ENCODE measurements around the gene PSMD3.
"Not testable (repeated sequence)": the region's sequence is repeated elsewhere in the genome, so short reads cannot be mapped to it uniquely, and the experiment has no call there.

Gene PSMD3

GRCh38 chr17:39999067-39999466, 18.5 kb downstream of the PSMD3 start:
- DNase-seq: no peak

DNA sequence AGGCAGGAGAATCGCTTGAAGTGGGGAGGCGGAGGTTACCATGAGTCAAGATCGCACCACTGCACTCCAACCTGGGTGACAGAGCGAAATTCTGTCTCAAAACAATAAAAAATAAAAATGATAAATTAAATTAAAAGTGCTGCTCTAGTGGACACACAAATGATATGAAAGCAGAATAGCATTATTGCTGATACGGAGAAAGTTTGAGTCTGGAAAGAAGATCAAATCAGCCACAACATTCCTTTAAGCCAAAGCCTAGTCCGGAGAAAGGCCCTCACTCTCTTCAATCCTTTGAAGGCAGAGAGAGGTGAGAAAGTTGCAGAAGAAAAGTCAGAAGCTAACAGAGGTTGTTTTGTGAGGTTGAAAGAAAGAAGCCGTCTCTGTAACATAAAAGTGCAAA, 19.6 kb downstream of the PSMD3 start:
- DNase-seq: no peak

DNA sequence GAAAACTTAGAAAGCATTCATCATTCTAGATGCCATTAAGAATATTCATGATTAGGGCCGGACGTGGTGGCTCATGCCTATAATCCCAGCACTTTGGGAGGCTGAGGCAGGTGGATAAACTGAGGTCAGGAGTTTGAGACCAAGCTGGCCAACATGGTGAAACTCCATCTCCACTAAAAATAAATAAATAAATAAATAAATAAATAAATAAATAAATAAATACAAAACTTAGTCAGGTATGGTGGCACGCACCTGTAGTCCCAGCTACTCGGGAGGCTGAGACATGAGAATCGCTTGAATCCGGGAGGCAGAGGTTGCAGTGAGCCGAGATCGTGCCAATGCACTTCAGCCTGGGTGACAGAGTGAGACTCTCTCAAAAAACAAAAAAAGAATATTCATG, 20.7 kb downstream of the PSMD3 start:
- not testable (repeated sequence) for DNase-seq

GRCh38 chr17:40004072-40004471, 23.5 kb downstream of the PSMD3 start:
- no peak for DNase-seq

GRCh38 chr17:40004712-40005111, 24.1 kb downstream of the PSMD3 start:
- DNase-seq: no peak

GRCh38 chr17:40005520-40005919, 24.9 kb downstream of the PSMD3 start:
- no peak for DNase-seq

GRCh38 chr17:40010946-40011500, 30.4 kb downstream of the PSMD3 start:
- DNase-seq: not testable (repeated sequence)

DNA sequence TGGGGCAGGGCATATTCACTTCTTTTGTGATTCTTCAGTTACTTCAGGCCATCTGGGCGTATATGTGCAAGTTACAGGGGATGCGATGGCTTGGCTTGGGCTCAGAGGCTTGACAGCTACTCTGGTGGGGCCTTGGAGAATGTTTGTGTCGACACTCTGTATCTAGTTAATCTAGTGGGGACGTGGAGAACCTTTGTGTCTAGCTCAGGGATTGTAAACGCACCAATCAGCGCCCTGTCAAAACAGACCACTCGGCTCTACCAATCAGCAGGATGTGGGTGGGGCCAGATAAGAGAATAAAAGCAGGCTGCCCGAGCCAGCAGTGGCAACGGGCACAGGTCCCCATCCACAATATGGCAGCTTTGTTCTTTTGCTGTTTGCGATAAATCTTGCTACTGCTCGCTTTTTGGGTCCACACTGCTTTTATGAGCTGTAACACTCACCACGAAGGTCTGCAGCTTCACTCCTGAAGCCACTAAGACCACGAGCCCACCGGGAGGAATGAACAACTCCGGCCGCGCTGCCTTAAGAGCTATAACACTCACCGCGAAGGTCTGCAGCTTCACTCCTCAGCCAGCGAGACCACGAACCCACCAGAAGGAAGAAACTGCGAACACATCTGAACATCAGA, 31.5 kb downstream of the PSMD3 start:
- DNase-seq: not testable (repeated sequence)

GRCh38 chr17:40014375-40014980, 33.9 kb downstream of the PSMD3 start:
- DNase-seq: no peak

DNA sequence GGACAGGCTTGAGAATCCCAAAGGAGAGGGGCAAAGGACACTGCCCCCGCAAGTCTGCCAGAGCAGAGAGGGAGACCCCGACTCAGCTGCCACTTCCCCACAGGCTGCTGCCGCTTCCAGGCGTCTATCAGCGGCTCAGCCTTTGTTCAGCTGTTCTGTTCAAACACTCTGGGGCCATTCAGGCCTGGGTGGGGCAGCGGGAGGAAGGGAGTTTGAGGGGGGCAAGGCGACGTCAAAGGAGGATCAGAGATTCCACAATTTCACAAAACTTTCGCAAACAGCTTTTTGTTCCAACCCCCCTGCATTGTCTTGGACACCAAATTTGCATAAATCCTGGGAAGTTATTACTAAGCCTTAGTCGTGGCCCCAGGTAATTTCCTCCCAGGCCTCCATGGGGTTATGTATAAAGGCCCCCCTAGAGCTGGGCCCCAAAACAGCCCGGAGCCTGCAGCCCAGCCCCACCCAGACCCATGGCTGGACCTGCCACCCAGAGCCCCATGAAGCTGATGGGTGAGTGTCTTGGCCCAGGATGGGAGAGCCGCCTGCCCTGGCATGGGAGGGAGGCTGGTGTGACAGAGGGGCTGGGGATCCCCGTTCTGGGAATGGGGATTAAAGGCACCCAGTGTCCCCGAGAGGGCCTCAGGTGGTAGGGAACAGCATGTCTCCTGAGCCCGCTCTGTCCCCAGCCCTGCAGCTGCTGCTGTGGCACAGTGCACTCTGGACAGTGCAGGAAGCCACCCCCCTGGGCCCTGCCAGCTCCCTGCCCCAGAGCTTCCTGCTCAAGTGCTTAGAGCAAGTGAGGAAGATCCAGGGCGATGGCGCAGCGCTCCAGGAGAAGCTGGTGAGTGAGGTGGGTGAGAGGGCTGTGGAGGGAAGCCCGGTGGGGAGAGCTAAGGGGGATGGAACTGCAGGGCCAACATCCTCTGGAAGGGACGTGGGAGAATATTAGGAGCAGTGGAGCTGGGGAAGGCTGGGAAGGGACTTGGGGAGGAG, 34.7 kb downstream of the PSMD3 start, which contains the start of gene CSF3:
Gene CSF3, plus strand, starts transcription at position 436 of the 993 bp plus-strand sequence. Its CDS starts 35 bp downstream, at position 471.
- DNase-seq: no peak

- no peak for DNase-seq
Measured at GRCh38 chr17:40015998-40016985, 35.7 kb downstream of the PSMD3 start.

GRCh38 chr17:40017422-40018080, 36.9 kb downstream of the PSMD3 start:
- no peak for DNase-seq

GRCh38 chr17:40018211-40019121, 37.9 kb downstream of the PSMD3 start:
- no peak for DNase-seq

DNA sequence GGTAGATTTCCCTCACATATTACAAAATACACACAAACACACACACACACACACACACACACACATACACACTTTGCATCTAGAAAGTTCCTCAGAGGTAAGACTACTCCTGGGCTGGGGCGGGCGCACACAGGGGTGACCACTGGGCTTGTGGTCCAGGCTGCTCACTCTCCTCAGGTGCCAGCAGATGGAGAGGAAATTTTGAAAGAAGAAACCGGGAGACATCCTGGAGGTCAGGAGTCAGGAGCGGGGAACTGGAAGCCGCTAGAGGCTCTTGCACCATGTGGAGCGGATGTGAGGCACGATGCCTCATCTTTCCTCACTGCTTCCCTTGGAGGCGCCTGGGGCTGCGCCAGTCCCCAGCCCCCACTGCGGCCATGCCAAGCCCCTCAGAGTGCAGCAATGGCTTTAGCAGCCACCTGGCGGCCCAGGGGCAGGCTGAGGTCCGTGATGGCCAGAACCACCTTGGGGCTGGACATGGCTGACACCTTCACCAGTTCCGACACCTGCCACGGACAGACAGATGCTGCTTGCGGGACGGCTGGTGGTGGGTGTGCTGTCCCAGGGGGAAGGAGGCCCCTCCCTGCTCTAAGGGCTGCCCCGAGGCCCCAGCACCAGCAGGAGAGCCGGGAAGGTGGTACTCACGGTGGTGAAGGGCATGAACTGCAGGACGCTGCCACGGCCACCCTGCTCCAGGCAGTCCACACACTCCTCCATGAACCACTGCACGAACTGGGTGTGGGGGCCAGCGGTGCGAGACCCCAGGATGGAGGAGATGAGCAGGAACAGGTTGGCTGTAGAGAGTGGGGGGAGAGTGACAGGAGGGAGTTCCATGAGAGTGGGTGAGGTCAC, 38.8 kb downstream of the PSMD3 start:
- DNase-seq: no peak

DNA sequence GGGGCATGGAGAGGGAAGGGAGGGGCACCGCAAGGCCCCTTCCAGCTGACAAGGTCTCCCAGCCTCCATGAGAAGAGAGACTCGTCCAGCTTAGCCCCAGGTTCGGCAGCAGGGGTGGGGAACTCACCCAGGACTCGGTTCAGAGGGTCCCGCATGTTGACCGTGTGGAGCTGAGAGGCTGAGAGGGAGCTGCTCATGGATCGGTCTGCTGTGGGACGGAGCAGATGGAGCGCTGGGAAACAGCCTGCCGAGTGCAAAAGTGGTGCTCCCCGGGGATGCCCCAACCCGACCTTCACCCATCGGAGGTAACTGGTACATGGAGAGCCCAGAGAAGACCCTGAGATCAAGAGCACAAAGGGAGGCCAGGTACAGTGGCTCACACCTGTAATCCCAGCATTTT, 39.5 kb downstream of the PSMD3 start:
- no peak for DNase-seq

DNA sequence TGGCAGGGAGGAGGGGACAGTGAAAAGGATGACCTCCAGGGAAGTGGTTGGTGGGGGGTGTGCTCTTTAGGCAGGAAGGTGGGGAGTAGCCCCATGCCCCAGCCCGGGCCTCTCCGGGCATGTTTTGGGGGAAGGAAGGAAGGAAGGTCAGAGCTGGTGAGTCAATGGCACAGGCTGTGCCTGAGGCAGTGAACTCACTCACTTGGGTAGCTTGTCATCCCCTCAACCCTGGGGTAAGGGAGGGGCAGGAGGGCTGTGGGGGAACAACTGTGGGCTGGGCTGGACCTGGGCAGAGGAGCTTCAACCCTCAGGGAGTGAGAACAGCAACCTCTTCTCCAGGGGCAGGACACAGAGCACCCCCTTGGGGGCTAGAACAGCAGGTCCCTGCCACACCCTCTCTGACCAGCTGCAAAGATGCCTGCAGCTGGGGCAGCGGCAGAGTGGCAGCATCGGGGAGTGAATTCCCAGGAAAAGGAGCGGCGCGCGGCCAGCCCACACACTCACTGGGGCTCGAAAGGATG, 40.9 kb downstream of the PSMD3 start:
- no peak for DNase-seq

GRCh38 chr17:40022497-40022896, 41.9 kb downstream of the PSMD3 start:
- DNase-seq: no peak

GRCh38 chr17:40022961-40023541, 42.4 kb downstream of the PSMD3 start:
- no peak for DNase-seq

All from DMS 273 treated with DMSO at 0.1 percent for 48 hours (cell line).